Subcutaneous abdominal adipose tissue (tissue), 5 donors: Measurements from ENCODE around the gene TRIOBP.

Experiments
- H3K27ac ChIP-seq: one replicate; pipeline ENCODE4 v1.7.0; 2013; ENCODE audit warnings: low read depth, mild to moderate bottlenecking, inconsistent platforms, low read length, moderate library complexity
- H3K27me3 ChIP-seq, 5 donors: one replicate each; pipeline ENCODE4 v1.7.0; 2013; ENCODE audit warnings: low read length in 5 of 5, inconsistent platforms in 1 of 5; ENCODE audit not compliant: control insufficient read depth in 5 of 5, insufficient read depth in 4 of 5
- H3K36me3 ChIP-seq, 5 donors: one replicate each; pipeline ENCODE4 v1.7.0; 2013; ENCODE audit warnings: low read length in 5 of 5; ENCODE audit not compliant: control insufficient read depth in 5 of 5, insufficient read depth in 5 of 5
- H3K4me1 ChIP-seq, 5 donors: one replicate each; pipeline ENCODE4 v1.7.0; 2013; ENCODE audit warnings: low read length in 5 of 5, mild to moderate bottlenecking in 3 of 5, moderate library complexity in 1 of 5; ENCODE audit not compliant: control insufficient read depth in 5 of 5, insufficient read depth in 5 of 5
- H3K4me3 ChIP-seq, 5 donors: one replicate each; pipeline ENCODE4 v1.7.0; 2013; ENCODE audit warnings: low read length in 5 of 5, low read depth in 1 of 5
- H3K9ac ChIP-seq, 5 donors: one replicate each; pipeline ENCODE4 v1.7.0; 2013; ENCODE audit warnings: low read length in 5 of 5, mild to moderate bottlenecking in 4 of 5, moderate library complexity in 3 of 5
- H3K9me3 ChIP-seq, 5 donors: one replicate each; pipeline ENCODE4 v1.7.0; 2013; ENCODE audit warnings: low read length in 5 of 5; ENCODE audit not compliant: control insufficient read depth in 5 of 5
- donor health status: healthy.
- donor health status: healthy.
- donor health status: healthy.
- donor health status: healthy.
- donor health status: healthy.

TRIOBP gene

GRCh38 chr22:37749831-37750595, 53.2 kb downstream of the TRIOBP start:
- Histone ChIP-seq H3K4me3 (peak overlapping the region in 1 of 5 donors; percentile 7), H3K4me1 (peaks cover 28 to 91% (median 84%) of the 10 kb centered on the region in 5 donors), H3K9ac (peak overlapping the region in 3 of 5 donors; percentile 16 to 61 (median 54)), H3K36me3 (peaks cover 0 to 14% (median 8%) of the 10 kb centered on the region in 5 donors), H3K27ac (peak overlapping the region; percentile 96), H3K9me3 (no peaks in the 10 kb centered on the region), H3K27me3 (no peaks in the 10 kb centered on the region)

DNA sequence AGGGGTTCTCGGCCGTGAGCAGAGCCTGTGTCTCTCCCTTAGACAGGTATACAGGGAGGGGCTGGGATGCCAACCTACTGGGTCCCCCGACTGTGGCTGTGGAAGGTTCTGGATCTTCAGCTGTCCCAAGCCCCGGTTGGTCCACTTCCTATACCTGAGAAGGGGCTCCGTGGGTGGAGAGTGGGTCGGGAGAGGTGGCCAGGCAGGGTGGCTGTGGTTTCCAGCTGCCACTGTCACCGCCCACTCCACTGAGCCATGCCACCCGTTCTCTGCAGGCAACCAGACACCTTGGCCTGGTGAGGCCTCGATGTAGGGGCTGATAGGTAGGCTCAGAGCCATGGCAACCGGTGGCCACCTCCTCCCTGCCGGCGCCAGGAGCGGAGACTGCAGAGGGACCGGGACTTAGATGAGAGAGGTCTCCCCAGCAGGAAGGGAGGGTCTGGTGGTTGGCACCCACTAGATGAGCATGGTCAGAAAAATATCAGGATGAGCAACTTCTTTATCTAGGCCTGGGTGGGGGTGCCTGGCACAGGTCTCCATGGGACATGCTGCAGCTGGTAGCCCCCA, 53.8 kb downstream of the TRIOBP start:
- peak overlapping the region in 2 of 5 donors; percentile 61 to 64 for H3K9ac ChIP-seq
- no peaks in the 10 kb centered on the region for H3K9me3 ChIP-seq
- H3K27me3 ChIP-seq: no peaks in the 10 kb centered on the region
- H3K4me3 ChIP-seq: no peak overlapping the region
- H3K27ac ChIP-seq: peak overlapping the region; percentile 96
- peaks cover 23 to 84% (median 77%) of the 10 kb centered on the region in 5 donors for H3K4me1 ChIP-seq
- peaks cover 0 to 21% (median 14%) of the 10 kb centered on the region in 5 donors for H3K36me3 ChIP-seq

GRCh38 chr22:37751449-37752188, 54.8 kb downstream of the TRIOBP start:
- peaks cover 23 to 86% (median 77%) of the 10 kb centered on the region in 5 donors for H3K4me1 ChIP-seq
- peaks cover 0 to 30% (median 23%) of the 10 kb centered on the region in 5 donors for H3K36me3 ChIP-seq
- no peaks in the 10 kb centered on the region for H3K27me3 ChIP-seq
- no peaks in the 10 kb centered on the region for H3K9me3 ChIP-seq
- H3K27ac ChIP-seq: peak overlapping the region; percentile 96
- peak overlapping the region; percentile 30 to 66 (median 45) for H3K9ac ChIP-seq
- peak overlapping the region in 3 of 5 donors; percentile 4 to 42 (median 16) for H3K4me3 ChIP-seq

- H3K4me3 ChIP-seq: peak overlapping the region in 4 of 5 donors; percentile 4 to 42 (median 22)
- H3K4me1 ChIP-seq: peaks cover 23 to 78% (median 69%) of the 10 kb centered on the region in 5 donors
- peak overlapping the region; percentile 96 for H3K27ac ChIP-seq
- H3K27me3 ChIP-seq: no peaks in the 10 kb centered on the region
- H3K9ac ChIP-seq: peak overlapping the region in 4 of 5 donors; percentile 10 to 69 (median 67)
- no peaks in the 10 kb centered on the region for H3K9me3 ChIP-seq
- peaks cover 0 to 38% (median 31%) of the 10 kb centered on the region in 5 donors for H3K36me3 ChIP-seq
Observed at GRCh38 chr22:37752189-37753087, 55.6 kb downstream of the TRIOBP start.

DNA sequence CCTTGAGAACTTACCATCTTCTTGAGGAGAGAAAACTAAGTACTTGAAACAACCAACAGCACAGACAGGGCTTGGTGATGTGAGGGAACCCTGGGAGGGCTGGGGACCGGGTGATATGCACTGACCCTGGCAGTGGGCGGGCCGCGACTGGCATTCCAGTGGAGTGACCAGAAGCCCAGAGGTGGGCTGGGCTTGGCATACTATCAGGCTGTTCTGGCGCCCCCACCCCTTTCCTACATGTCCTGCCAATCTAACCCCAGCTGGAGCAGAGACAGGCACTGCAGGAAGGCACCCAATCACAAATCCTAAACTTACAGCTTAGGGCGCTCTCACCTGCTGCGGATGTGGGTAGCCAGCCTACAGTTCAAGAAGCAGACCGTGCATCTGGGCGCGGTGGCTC, 56.9 kb downstream of the TRIOBP start:
- Histone ChIP-seq H3K27ac (peak overlapping the region; percentile 96), H3K27me3 (no peaks in the 10 kb centered on the region), H3K9ac (no peak overlapping the region), H3K4me1 (peaks cover 18 to 65% (median 56%) of the 10 kb centered on the region in 5 donors), H3K9me3 (no peaks in the 10 kb centered on the region), H3K36me3 (peaks cover 0 to 52% (median 44%) of the 10 kb centered on the region in 5 donors), H3K4me3 (no peak overlapping the region)

- Histone ChIP-seq H3K9ac (no peak overlapping the region), H3K36me3 (peaks cover 5 to 86% (median 65%) of the 10 kb centered on the region in 5 donors), H3K9me3 (no peaks in the 10 kb centered on the region), H3K4me1 (peaks cover 2 to 26% (median 18%) of the 10 kb centered on the region in 5 donors), H3K27me3 (no peaks in the 10 kb centered on the region), H3K27ac (no peak overlapping the region), H3K4me3 (no peak overlapping the region)
Observed at GRCh38 chr22:37757663-37758062, 60.8 kb downstream of the TRIOBP start.

DNA sequence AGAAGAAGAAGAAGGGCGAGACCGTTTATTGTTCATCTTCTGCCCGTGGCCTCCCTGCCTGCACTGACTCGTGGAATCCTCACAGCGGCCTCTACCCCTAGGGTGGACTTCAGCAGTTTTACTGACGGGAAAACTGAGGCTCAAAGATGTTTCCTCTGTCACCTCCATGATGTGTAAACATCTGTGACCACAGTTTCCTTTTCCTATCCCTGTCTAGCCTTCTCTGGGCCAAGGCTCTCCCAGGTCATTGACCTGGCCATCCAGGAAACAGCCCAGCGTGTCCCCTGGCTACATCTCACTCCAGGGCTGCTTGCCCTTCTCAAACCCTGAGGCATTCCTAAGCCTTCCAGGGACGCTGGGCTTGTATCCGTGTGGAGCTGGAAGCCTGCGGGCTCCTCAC, 61.8 kb downstream of the TRIOBP start:
- peaks cover 0 to 15% (median 8%) of the 10 kb centered on the region in 5 donors for H3K4me1 ChIP-seq
- no peaks in the 10 kb centered on the region for H3K27me3 ChIP-seq
- no peaks in the 10 kb centered on the region for H3K9me3 ChIP-seq
- H3K9ac ChIP-seq: no peak overlapping the region
- no peak overlapping the region for H3K27ac ChIP-seq
- peaks cover 5 to 93% (median 75%) of the 10 kb centered on the region in 5 donors for H3K36me3 ChIP-seq
- no peak overlapping the region for H3K4me3 ChIP-seq

DNA sequence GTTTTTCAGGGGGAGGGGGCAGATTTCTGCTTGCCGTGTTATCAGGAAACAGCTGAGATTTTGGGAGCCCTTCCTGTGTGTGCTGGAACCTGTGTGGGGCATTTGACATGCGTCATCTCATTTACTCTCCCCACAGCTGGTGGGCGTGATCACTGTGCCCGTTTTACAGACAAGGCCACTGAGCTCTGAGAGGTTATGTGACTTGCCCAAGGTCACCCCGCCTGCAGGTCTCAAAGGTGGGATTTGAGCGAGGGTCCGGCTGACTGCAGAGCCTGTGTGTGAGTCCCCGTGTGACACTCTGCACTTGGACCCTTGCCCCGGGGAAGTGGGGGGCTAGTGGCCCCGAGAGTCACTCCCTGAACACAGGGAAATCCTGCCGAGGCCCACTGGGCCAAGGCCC, 62.4 kb downstream of the TRIOBP start:
- no peaks in the 10 kb centered on the region for H3K9me3 ChIP-seq
- H3K27ac ChIP-seq: no peak overlapping the region
- peaks cover 0 to 13% (median 4%) of the 10 kb centered on the region in 5 donors for H3K4me1 ChIP-seq
- no peak overlapping the region for H3K4me3 ChIP-seq
- no peaks in the 10 kb centered on the region for H3K27me3 ChIP-seq
- no peak overlapping the region for H3K9ac ChIP-seq
- peaks cover 5 to 95% (median 81%) of the 10 kb centered on the region in 5 donors for H3K36me3 ChIP-seq

GRCh38 chr22:37760152-37760551, 63.3 kb downstream of the TRIOBP start:
- no peak overlapping the region for H3K27ac ChIP-seq
- H3K36me3 ChIP-seq: peaks cover 5 to 93% (median 77%) of the 10 kb centered on the region in 5 donors
- no peaks in the 10 kb centered on the region for H3K27me3 ChIP-seq
- H3K9ac ChIP-seq: no peak overlapping the region
- no peak overlapping the region for H3K4me3 ChIP-seq
- no peaks in the 10 kb centered on the region for H3K9me3 ChIP-seq
- peaks cover 0 to 17% (median 5%) of the 10 kb centered on the region in 5 donors for H3K4me1 ChIP-seq
